ENCODE data around the gene KCNK3.

KCNK3 gene

DNA sequence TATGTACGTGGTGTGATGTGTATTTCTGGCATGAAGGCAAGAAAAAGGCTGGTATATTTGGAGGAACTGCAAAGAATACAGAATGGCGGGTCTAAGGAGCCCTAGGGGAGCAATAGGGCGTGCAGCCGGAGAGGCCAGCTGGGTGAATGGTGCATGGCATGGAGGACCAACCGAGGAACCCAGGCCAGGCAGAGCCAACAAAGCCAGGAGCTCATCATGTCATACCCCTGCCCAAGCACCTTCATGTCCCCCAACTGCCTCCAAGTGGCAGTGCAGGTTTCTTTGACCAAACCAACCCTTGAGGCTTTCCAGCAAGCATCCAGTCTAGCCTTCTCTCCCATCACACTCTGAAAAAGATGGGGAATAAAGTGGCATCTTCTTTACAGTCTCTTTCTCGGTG is 8.9 kb upstream of the KCNK3 start:
- no peak overlapping the region for H3K27ac ChIP-seq
- TF ChIP-seq, protein P1, sequence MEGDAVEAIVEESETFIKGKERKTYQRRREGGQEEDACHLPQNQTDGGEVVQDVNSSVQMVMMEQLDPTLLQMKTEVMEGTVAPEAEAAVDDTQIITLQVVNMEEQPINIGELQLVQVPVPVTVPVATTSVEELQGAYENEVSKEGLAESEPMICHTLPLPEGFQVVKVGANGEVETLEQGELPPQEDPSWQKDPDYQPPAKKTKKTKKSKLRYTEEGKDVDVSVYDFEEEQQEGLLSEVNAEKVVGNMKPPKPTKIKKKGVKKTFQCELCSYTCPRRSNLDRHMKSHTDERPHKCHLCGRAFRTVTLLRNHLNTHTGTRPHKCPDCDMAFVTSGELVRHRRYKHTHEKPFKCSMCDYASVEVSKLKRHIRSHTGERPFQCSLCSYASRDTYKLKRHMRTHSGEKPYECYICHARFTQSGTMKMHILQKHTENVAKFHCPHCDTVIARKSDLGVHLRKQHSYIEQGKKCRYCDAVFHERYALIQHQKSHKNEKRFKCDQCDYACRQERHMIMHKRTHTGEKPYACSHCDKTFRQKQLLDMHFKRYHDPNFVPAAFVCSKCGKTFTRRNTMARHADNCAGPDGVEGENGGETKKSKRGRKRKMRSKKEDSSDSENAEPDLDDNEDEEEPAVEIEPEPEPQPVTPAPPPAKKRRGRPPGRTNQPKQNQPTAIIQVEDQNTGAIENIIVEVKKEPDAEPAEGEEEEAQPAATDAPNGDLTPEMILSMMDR (IDR thresholded peaks at IDR 0.05) = no peak
- no peak for TF ChIP-seq ZFX (IDR thresholded peaks at IDR 0.05; ENCODE audit: borderline replicate concordance)

DNA sequence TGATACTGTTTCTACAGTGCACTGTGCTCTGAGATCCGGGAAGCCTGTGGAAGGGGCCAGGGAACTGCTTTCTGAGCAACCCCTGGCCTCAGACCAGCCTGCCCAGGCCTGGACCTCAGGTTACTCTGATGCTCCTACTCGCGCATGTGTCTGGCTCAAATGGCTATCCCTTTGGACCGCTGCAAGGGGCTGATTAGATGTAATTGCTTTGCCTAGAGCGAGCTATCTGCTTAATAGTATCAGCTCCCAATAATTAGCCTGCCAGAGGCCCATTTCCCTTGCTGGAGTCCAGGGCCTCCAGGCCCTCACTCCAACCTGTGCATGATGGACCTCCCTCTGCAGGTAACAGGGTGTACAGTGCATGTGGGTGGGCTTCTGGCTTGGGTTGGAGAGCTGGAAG is 7.2 kb upstream of the KCNK3 start:
- no peak for TF ChIP-seq ZFX (IDR thresholded peaks at IDR 0.05; ENCODE audit: borderline replicate concordance)
- TF ChIP-seq, protein P1 (IDR thresholded peaks at IDR 0.05) = no peak
- no peak overlapping the region for H3K27ac ChIP-seq

- TF ChIP-seq, protein P1 (IDR thresholded peaks at IDR 0.05) = no peak
- TF ChIP-seq ZFX (IDR thresholded peaks at IDR 0.05; ENCODE audit: borderline replicate concordance) = no peak
These were observed 6.3 kb upstream of the KCNK3 start for GRCh38 chr2:26685989-26686839.

GRCh38 chr2:26687328-26687727 is 5.2 kb upstream of the KCNK3 start:
- TF ChIP-seq, protein P1 (IDR thresholded peaks at IDR 0.05) = no peak
- no peak for TF ChIP-seq ZFX (IDR thresholded peaks at IDR 0.05; ENCODE audit: borderline replicate concordance)
- no peak overlapping the region for H3K27ac ChIP-seq

More at GRCh38 chr2:26685989-26686839, 6.3 kb upstream of the KCNK3 start:
- no peak overlapping the region for H3K27ac ChIP-seq

- H3K27ac ChIP-seq = no peak overlapping the region
- TF ChIP-seq ZFX (IDR thresholded peaks at IDR 0.05; ENCODE audit: borderline replicate concordance) = no peak
- TF ChIP-seq, protein P1 (IDR thresholded peaks at IDR 0.05) = no peak
These were observed 4.7 kb upstream of the KCNK3 start for GRCh38 chr2:26687801-26688200.

GRCh38 chr2:26691161-26691560 is 1.4 kb upstream of the KCNK3 start:
- no peak for TF ChIP-seq ZFX (IDR thresholded peaks at IDR 0.05; ENCODE audit: borderline replicate concordance)
- TF ChIP-seq, protein P1 (IDR thresholded peaks at IDR 0.05) = no peak
- H3K27ac ChIP-seq = no peak overlapping the region

DNA sequence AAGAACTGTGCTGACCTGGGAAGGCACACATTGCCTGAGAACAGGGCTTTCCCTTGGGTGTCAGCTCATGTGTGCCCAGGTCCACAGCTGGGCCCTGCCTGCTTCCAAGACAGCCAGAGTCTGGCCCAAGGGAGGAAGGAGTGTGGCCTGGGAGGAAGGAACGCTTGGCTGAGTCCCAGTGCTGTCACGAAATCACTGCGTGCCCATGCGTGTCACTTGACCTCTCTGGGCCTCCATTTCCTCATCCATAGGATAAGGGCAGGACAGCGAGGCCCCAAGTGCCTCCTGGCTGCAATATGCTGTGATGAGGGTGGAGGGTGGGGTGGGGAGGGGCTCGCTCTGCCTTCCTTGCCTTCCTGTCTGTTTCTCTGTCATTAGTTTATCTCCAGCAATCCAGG is 642 bp upstream of the KCNK3 start:
- H3K27ac ChIP-seq = no peak overlapping the region
- no peak for TF ChIP-seq ZFX (IDR thresholded peaks at IDR 0.05; ENCODE audit: borderline replicate concordance)
- TF ChIP-seq, protein P1 (IDR thresholded peaks at IDR 0.05) = no peak
